GM12864 (cell line): ENCODE measurements around the gene IQGAP2.

ENCODE experiments used
- DNase-seq: peaks from one replicate; pipeline ENCODE4 v3.0.0-alpha.2; 2011; ENCODE audit warnings: low read depth
- H3K4me3 ChIP-seq: 2 replicates; pipeline ENCODE4 v1.5.1; 2011; ENCODE audit warnings: mild to moderate bottlenecking, low read depth, low read length, control low read depth
- CTCF ChIP-seq: IDR thresholded peaks from 2 replicates; pipeline ENCODE4 v1.5.1; 2011; ENCODE audit warnings: low read depth, mild to moderate bottlenecking, moderate library complexity, low read length, control low read depth, inconsistent platforms; ENCODE audit errors: missing control alignments

The IQGAP2 gene

DNA sequence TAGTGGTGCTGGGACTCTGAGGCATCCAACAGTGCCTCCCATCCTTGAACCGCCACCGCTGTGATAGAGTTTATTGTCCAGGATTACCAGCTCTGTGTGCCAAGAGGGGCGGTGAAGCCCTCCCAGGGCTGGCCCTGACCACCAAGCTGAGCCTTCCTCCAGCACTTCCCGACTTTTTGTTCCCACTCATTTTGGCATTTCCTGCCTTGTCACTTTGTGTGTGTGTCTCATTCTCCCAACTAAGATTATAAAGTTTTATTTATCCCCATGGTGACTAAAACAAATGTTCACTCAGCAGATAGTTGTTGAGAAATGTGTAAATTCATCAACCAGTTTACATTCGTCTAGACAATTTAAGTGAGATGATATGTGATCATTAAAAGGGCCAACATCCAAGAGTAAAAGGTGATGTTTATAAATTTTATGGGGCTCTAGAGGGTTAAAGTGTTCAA lies 315.3 kb downstream of the IQGAP2 start:
- TF ChIP-seq CTCF = no peak
- no peak overlapping the region for H3K4me3 ChIP-seq
- DNase-seq = no peak

GRCh38 chr5:76718880-76719279 lies 315.8 kb downstream of the IQGAP2 start:
- no peak for TF ChIP-seq CTCF
- no peak overlapping the region for H3K4me3 ChIP-seq

DNA sequence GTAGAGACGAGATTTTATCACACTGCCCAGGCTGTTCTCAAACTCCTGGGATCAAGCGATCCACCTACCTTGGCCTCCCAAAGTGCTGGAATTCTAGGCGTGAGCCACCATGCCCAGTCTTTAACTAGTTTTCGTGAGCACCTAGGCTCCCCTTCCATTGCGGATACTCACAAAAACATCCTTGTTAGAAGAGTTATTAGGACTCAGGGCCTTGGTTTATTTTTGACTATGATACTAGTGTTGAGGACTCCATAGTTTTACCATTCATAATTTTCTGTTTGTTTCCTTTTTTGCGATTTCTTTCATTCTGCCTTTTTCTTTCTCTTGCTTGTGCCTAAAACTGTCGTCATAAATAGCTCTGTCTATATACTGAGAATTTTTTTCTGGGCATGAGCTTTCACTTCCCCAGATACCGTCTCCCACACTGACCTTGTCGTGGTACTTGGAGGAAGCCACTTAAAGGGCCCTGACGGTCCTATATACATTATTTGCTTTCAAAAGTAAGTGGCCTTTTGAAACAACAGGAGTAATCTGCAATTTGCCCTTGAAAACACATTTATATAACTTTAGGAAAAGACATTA lies 318.0 kb downstream of the IQGAP2 start:
- no peak overlapping the region for H3K4me3 ChIP-seq
- no peak for TF ChIP-seq CTCF
- DNase-seq = peak; percentile 65

More at GRCh38 chr5:76718880-76719279, 315.8 kb downstream of the IQGAP2 start:
- no peak for DNase-seq

- TF ChIP-seq CTCF = no peak
- no peak overlapping the region for H3K4me3 ChIP-seq
- no peak for DNase-seq
These were observed 320.2 kb downstream of the IQGAP2 start for GRCh38 chr5:76723266-76723665.

- no peak for TF ChIP-seq CTCF
- no peak overlapping the region for H3K4me3 ChIP-seq
- no peak for DNase-seq
These were observed 320.8 kb downstream of the IQGAP2 start for GRCh38 chr5:76723906-76724305.

- TF ChIP-seq CTCF = no peak
- no peak overlapping the region for H3K4me3 ChIP-seq
- DNase-seq = no peak
These were observed 321.8 kb downstream of the IQGAP2 start for GRCh38 chr5:76724871-76725270.

GRCh38 chr5:76728965-76729364 lies 325.9 kb downstream of the IQGAP2 start:
- no peak overlapping the region for H3K4me3 ChIP-seq
- no peak for DNase-seq
- TF ChIP-seq CTCF = no peak
